Ishikawa (cell line): Measurements from ENCODE around the gene PLRG1.

Source experiments
- CEBPB ChIP-seq: IDR thresholded peaks from 2 replicates; pipeline ENCODE4 v1.6.1; 2012
- CREB1 ChIP-seq: IDR thresholded peaks from 2 replicates; pipeline ENCODE4 v1.6.1; 2012; ENCODE audit warnings: low read depth
- EGR1 ChIP-seq: IDR thresholded peaks from 2 replicates; pipeline ENCODE4 v1.6.1; 2012
- EP300 ChIP-seq: IDR thresholded peaks from 2 replicates; pipeline ENCODE4 v1.6.1; 2012; ENCODE audit warnings: borderline replicate concordance
- FOXM1 ChIP-seq: IDR thresholded peaks from 2 replicates; pipeline ENCODE4 v1.6.1; 2012; ENCODE audit warnings: low read depth, borderline replicate concordance
- RAD21 ChIP-seq: IDR thresholded peaks from 2 replicates; pipeline ENCODE4 v1.6.1; 2012; ENCODE audit warnings: low read depth
- REST ChIP-seq: IDR thresholded peaks from 2 replicates; pipeline ENCODE4 v1.6.1; 2012; ENCODE audit warnings: low read depth, mild to moderate bottlenecking
- TAF1 ChIP-seq: IDR thresholded peaks from 2 replicates; pipeline ENCODE4 v1.6.1; 2012; ENCODE audit warnings: low read depth, mild to moderate bottlenecking
- USF1 ChIP-seq: IDR thresholded peaks from 2 replicates; pipeline ENCODE4 v1.6.1; 2012
- YY1 ChIP-seq: IDR thresholded peaks from 2 replicates; pipeline ENCODE4 v1.6.1; 2012; ENCODE audit warnings: low read depth
- ZBTB7A ChIP-seq: IDR thresholded peaks from 2 replicates; pipeline ENCODE4 v1.6.1; 2012; ENCODE audit warnings: low read depth
- TF ChIP-seq, protein P1 (sequence below): IDR thresholded peaks from 2 replicates; pipeline ENCODE4 v1.6.1; 2012

- TF ChIP-seq, protein P1, sequence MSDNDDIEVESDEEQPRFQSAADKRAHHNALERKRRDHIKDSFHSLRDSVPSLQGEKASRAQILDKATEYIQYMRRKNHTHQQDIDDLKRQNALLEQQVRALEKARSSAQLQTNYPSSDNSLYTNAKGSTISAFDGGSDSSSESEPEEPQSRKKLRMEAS = no peak
- TF ChIP-seq RAD21 (no peak), CREB1 (no peak), FOXM1 (no peak), YY1 (no peak), EGR1 (no peak), USF1 (no peak), ZBTB7A (no peak), TAF1 (no peak), EP300 (no peak), REST (no peak), CEBPB (no peak)
Observed at GRCh38 chr4:154516318-154517029, 33.7 kb downstream of the PLRG1 start.
